Chondrocyte (in vitro differentiated cells): Measurements from ENCODE around the gene SSBP4. TPM values are rescaled to one million over a fixed set of nuclear protein-coding genes. Genes with fewer than 3 reads are reported as not detected.

Source experiments
- DNase-seq: peaks from one replicate; pipeline ENCODE4 v3.0.0; 2021; ENCODE audit warnings: mixed read lengths, low spot score
- H3K27ac Mint-ChIP-seq: one replicate; pipeline ENCODE4 v1.8.0; 2021; ENCODE audit warnings: mild to moderate bottlenecking, moderate library complexity, mixed read lengths; ENCODE audit not compliant: unreplicated experiment
- H3K27me3 Mint-ChIP-seq: 2 replicates; pipeline ENCODE4 v1.8.0; 2021; ENCODE audit warnings: low read depth, mixed read lengths
- H3K36me3 Mint-ChIP-seq: 2 replicates; pipeline ENCODE4 v1.8.0; 2021; ENCODE audit warnings: low read depth, mixed read lengths
- H3K4me1 Mint-ChIP-seq: 2 replicates; pipeline ENCODE4 v1.8.0; 2021; ENCODE audit warnings: low read depth, mild to moderate bottlenecking, mixed read lengths
- H3K4me3 Mint-ChIP-seq: one replicate; pipeline ENCODE4 v1.8.0; 2021; ENCODE audit warnings: mild to moderate bottlenecking, moderate library complexity, mixed read lengths; ENCODE audit not compliant: unreplicated experiment
- H3K9me3 Mint-ChIP-seq: 2 replicates; pipeline ENCODE4 v1.8.0; 2021; ENCODE audit warnings: low read depth, mixed read lengths
- total RNA-seq: library from RNA; stranded (reverse); gene quantifications from 3 replicates; pipeline ENCODE4 v1.2.1, GENCODE V29; 2021
- TF ChIP-seq, protein P1 (sequence below): fragments of 200-600 bp; sonication (generic); IDR thresholded peaks from 2 replicates; pipeline ENCODE4 v1.5.0; 2021; ENCODE audit warnings: antibody characterized with exemption, mild to moderate bottlenecking, moderate library complexity

Gene SSBP4
- total RNA-seq, 1 donor from 2014 or later, result 56.3 TPM

DNA sequence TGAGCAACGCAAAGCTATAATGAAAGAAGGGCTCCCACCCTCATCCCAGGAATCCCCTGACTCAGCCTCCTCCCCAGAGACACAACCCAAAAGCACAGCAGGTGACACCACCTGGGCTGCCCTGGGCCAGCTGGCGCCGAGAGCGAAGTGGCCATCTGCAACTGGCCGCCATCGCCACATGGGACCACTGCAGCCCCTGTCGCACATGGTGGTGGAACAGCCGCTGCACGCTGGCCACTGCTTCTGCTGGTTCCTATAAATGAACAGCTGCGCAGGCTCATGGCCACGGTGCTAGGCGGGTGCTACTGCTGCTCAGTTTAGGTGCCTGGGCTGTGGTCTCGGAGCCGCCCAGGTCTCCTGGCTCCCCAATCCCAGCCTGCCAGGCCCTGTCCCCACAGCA, 30.4 kb downstream of the SSBP4 start:
- Mint-ChIP-seq H3K36me3 (peaks cover 13% of the 10 kb centered on the region), H3K27ac (no peak overlapping the region)
- TF ChIP-seq, protein P1, sequence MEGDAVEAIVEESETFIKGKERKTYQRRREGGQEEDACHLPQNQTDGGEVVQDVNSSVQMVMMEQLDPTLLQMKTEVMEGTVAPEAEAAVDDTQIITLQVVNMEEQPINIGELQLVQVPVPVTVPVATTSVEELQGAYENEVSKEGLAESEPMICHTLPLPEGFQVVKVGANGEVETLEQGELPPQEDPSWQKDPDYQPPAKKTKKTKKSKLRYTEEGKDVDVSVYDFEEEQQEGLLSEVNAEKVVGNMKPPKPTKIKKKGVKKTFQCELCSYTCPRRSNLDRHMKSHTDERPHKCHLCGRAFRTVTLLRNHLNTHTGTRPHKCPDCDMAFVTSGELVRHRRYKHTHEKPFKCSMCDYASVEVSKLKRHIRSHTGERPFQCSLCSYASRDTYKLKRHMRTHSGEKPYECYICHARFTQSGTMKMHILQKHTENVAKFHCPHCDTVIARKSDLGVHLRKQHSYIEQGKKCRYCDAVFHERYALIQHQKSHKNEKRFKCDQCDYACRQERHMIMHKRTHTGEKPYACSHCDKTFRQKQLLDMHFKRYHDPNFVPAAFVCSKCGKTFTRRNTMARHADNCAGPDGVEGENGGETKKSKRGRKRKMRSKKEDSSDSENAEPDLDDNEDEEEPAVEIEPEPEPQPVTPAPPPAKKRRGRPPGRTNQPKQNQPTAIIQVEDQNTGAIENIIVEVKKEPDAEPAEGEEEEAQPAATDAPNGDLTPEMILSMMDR, result no peak

DNA sequence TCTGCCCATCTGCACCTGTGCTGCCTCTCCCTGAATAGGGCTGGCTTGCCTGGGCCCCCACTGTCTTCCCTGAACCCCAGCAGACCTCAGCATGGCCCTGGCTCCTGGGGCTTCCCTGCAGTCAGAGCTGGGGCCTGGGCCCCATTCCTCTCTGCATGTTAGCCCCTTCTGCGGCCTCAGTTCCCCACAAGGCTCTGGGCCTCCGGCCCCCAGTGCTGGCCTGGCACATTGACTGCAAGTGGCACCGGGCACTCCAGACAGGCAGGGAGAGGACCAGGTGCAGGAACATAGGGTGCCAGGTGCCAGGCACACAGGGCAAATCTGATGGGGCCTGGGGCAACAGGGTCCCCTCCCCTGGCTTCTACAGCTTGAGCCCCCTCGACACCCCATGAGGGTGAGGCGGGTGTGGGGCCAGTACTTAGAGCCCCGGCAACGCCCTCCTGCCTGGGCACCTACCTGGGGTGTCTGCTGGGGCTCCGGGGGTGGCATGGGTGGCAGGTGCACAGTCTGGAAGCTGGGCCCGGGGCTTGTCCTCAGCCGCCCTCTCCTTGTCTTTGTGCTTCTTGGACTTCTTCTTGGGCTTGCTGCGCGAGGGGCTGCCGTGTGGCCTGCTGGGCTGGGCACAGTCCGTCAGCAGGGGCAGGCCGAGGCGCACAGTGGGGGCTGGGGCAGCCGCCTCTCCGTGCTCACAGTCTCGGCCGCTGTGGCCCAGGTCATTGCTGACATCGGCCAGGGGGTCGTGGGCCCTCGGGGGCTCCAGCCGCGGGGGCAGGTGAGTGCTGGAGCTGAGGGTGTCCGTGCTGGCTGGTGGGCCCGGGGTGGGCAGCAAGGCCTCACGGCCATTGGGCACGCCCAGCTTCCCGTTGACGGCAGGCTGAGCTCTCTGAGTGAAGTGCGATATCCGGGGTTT, 31.1 kb downstream of the SSBP4 start:
- Mint-ChIP-seq H3K4me3 (no peak overlapping the region), H3K27me3 (no peaks in the 10 kb centered on the region), H3K27ac (peak overlapping the region; percentile 61), H3K9me3 (no peaks in the 10 kb centered on the region), H3K4me1 (peaks cover 21% of the 10 kb centered on the region), H3K36me3 (peaks cover 13% of the 10 kb centered on the region)
- TF ChIP-seq, protein P1, result no peak
- no peak for DNase-seq

More for the DNA sequence above, 30.4 kb downstream of the SSBP4 start:
- Mint-ChIP-seq H3K27me3 (no peaks in the 10 kb centered on the region), H3K9me3 (no peaks in the 10 kb centered on the region), H3K4me3 (no peak overlapping the region), H3K4me1 (peaks cover 21% of the 10 kb centered on the region)
- DNase-seq, result no peak

GRCh38 chr19:18450931-18451836, 32.0 kb downstream of the SSBP4 start:
- no peaks in the 10 kb centered on the region for H3K27me3 Mint-ChIP-seq
- peaks cover 16% of the 10 kb centered on the region for H3K36me3 Mint-ChIP-seq
- H3K4me3 Mint-ChIP-seq, result no peak overlapping the region
- H3K27ac Mint-ChIP-seq, result peak overlapping the region; percentile 61
- DNase-seq, result no peak
- peaks cover 22% of the 10 kb centered on the region for H3K4me1 Mint-ChIP-seq
- TF ChIP-seq, protein P1, result peak; percentile 95
- H3K9me3 Mint-ChIP-seq, result no peaks in the 10 kb centered on the region

DNA sequence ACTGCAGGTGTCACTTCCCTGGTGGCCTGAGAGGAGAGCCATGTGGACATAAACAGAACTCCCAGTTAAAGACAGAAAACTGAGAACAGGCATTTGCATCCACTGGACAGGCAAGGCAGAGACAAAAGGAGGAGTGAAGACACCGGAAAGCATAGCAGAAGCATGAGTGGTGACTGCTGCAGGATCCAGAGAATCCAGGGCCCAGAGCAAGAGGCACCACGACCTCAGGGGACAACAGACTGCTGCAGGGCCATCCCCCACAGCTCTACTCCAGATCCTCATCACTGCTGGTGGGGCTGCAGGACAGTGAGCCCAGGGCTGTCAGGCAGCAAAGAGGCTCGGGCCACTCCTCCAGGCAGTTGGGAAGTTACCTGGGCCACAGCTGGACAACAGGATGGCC, 33.2 kb downstream of the SSBP4 start:
- no peak overlapping the region for H3K4me3 Mint-ChIP-seq
- H3K27ac Mint-ChIP-seq, result peak overlapping the region; percentile 53
- TF ChIP-seq, protein P1, result no peak
- peaks cover 32% of the 10 kb centered on the region for H3K4me1 Mint-ChIP-seq
- no peaks in the 10 kb centered on the region for H3K27me3 Mint-ChIP-seq
- H3K36me3 Mint-ChIP-seq, result peaks cover 11% of the 10 kb centered on the region
- DNase-seq, result no peak
- H3K9me3 Mint-ChIP-seq, result no peaks in the 10 kb centered on the region
